NCI-H1417 treated with DMSO at 0.1 percent for 48 hours (cell line): ENCODE measurements around the gene SH2D3C.

ENCODE experiments used
- DNase-seq: peaks from one replicate; lab custom pipeline; 2025; lab: John Stamatoyannopoulos, UW

The SH2D3C gene

GRCh38 chr9:127697575-127697974, 80.9 kb downstream of the SH2D3C start:
- no peak for DNase-seq

GRCh38 chr9:127694890-127695720, 83.4 kb downstream of the SH2D3C start:
- DNase-seq: no peak

DNA sequence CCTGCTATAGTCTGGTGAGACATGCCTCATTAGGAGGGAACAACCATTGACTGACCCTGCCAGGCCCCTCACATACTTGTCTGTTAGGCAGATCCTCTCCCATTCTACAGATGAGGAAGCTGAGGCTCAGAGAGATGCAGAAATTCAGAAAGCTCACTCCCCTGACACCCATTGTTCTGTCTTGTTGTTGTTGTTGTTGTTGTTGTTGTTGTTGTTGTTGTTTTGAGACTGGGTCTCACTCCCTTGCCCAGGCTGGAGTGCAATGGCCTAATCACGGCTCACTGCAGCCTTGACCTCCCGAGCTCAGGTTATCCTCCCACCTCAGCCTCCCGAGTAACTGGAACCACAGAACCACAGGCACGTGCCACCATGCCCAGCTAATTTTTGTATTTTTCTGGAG, 84.8 kb downstream of the SH2D3C start:
- no peak for DNase-seq

DNA sequence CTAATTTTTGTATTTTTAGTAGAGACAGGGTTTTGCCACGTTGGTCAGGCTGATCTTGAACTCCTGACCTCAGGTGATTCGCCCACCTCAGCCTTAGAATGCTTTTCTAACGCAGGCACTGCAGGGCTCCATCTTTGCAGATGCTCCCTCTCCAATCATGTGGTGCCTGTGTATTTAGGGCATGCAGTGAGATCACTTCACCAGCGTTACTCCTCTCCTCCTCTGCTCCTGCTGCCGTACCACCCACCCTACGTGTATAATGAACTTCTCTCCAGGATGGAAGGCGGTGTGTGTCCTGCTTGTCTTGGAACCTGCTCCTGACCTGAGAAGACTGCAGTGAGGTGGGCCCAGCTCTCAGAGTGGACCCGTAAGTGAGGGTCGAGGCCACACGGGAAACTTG, 85.3 kb downstream of the SH2D3C start:
- no peak for DNase-seq

DNA sequence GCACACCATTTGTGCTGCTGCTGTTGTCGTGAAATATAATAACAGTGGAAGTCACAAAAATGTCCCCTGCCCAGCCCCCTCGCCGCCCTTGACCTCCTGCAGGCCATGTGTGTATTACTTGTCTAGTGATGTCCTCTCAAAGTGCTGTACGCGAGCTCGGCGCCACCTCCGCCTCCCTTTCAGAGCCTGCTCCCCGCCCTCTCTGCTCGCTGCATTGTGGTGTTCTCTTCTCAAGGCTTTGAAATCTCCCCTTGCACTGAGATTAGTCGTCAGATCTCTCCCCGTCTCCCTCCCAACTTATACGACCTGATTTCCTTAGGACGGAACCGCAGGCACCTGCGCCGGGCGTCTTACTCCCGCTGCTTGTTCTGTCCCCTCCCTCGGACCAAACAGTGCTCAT, 86.4 kb downstream of the SH2D3C start:
- DNase-seq: no peak

- no peak for DNase-seq
Measured at GRCh38 chr9:127690735-127691134, 87.7 kb downstream of the SH2D3C start.

DNA sequence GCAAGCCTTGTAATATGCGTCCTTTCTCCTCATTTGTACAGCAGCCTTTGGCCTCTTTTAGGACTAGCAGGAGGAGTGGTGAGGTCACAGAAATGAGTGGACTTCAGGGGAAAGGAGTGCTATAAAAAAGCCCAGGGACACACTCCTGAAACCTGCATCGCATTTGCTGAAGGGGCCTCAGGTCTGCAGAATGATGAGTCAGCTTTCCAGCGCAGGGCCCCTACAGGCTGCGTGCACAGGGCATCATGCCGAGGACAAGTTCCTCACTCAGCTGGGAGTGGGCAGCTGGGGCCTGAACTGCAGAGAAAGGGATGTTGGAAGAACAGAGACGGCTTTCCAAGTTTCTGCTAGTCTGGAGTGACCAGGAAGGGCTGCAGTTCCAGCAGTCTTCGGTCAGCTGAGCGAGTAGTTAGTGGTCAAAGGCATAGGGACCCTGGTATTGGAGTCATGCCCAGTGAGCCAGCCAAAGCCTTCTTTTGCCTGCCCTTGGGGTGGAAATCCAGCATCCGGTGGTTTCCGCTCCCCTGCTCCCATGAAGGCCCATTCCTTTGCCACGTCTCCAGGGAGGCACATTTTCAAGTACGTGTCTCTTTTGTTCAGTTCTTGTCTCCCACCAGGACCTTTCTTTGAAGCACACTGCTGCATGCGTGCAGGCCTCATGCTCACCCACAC, 89.0 kb downstream of the SH2D3C start:
- no peak for DNase-seq
